SK-N-SH treated with all-trans-retinoic acid at 6 μM for 48 hours (cell line): Measurements from ENCODE around the gene TCF12.

ENCODE experiments used
- ATAC-seq: fragments of 200-7000 bp; cut with Tn5 transposase; 3 replicates; pipeline ENCODE4 v1.9.1; 2020; ENCODE audit warnings: mild to moderate bottlenecking, moderate library complexity
- ARNTL ChIP-seq: fragments of 450-650 bp; formaldehyde crosslinking; IDR thresholded peaks from 2 replicates; pipeline ENCODE4 v1.5.0; 2020; ENCODE audit warnings: low read depth, mild to moderate bottlenecking, moderate library complexity, borderline replicate concordance
- BACH2 ChIP-seq: fragments of 250-450 bp; sonication (Bioruptor Pico); IDR thresholded peaks from 2 replicates; pipeline ENCODE4 v1.9.0; 2021; ENCODE audit warnings: mild to moderate bottlenecking, borderline replicate concordance
- CREB5 ChIP-seq: fragments of 250-450 bp; sonication (Bioruptor Pico); IDR thresholded peaks from 2 replicates; pipeline ENCODE4 v1.5.1; 2020; ENCODE audit warnings: low read depth, mild to moderate bottlenecking, moderate library complexity
- CSDC2 ChIP-seq: fragments of 250-450 bp; sonication (Bioruptor Pico); IDR thresholded peaks from 2 replicates; pipeline ENCODE4 v1.5.0; 2020; ENCODE audit warnings: mild to moderate bottlenecking, moderate library complexity
- CSRNP3 ChIP-seq: fragments of 250-450 bp; sonication (Bioruptor Pico); IDR thresholded peaks from 2 replicates; pipeline ENCODE4 v1.5.1; 2021; ENCODE audit warnings: mild to moderate bottlenecking, moderate library complexity
- ESRRG ChIP-seq: fragments of 250-450 bp; sonication (Bioruptor Pico); IDR thresholded peaks from 2 replicates; pipeline ENCODE4 v1.6.1; 2021; ENCODE audit warnings: mild to moderate bottlenecking
- GLIS3 ChIP-seq: fragments of 250-450 bp; sonication (Bioruptor Pico); IDR thresholded peaks from 2 replicates; pipeline ENCODE4 v1.5.0; 2020; ENCODE audit warnings: mild to moderate bottlenecking, moderate library complexity
- ISL1 ChIP-seq: fragments of 250-450 bp; sonication (Bioruptor Pico); IDR thresholded peaks from 2 replicates; pipeline ENCODE4 v2.1.2; 2022; ENCODE audit warnings: mild to moderate bottlenecking, moderate library complexity
- OSR1 ChIP-seq: fragments of 250-450 bp; sonication (Bioruptor Pico); IDR thresholded peaks from 2 replicates; pipeline ENCODE4 v1.8.0; 2022; ENCODE audit warnings: moderate library complexity, mild to moderate bottlenecking, inconsistent platforms
- PATZ1 ChIP-seq: fragments of 250-450 bp; sonication (Bioruptor Pico); IDR thresholded peaks from 2 replicates; pipeline ENCODE4 v1.8.0; 2020; ENCODE audit warnings: mild to moderate bottlenecking, moderate library complexity, borderline replicate concordance
- POU6F1 ChIP-seq: fragments of 250-450 bp; sonication (Bioruptor Pico); IDR thresholded peaks from 2 replicates; pipeline ENCODE4 v1.8.0; 2021; ENCODE audit warnings: low read depth, mild to moderate bottlenecking, moderate library complexity, borderline replicate concordance
- PPARA ChIP-seq: fragments of 250-450 bp; sonication (Bioruptor Pico); IDR thresholded peaks from 2 replicates; pipeline ENCODE4 v1.5.0; 2020; ENCODE audit warnings: mild to moderate bottlenecking, borderline replicate concordance
- RARB ChIP-seq: fragments of 250-450 bp; sonication (Bioruptor Pico); IDR thresholded peaks from 2 replicates; pipeline ENCODE4 v1.8.0; 2021; ENCODE audit warnings: mild to moderate bottlenecking, moderate library complexity
- SNAI2 ChIP-seq: fragments of 250-450 bp; sonication (Bioruptor Pico); IDR thresholded peaks from 2 replicates; pipeline ENCODE4 v1.5.0; 2020; ENCODE audit warnings: mild to moderate bottlenecking, moderate library complexity
- TOX ChIP-seq: fragments of 250-450 bp; sonication (Bioruptor Pico); IDR thresholded peaks from 2 replicates; pipeline ENCODE4 v1.8.0; 2021; ENCODE audit warnings: mild to moderate bottlenecking, moderate library complexity, borderline replicate concordance
- TSHZ2 ChIP-seq: fragments of 250-450 bp; sonication (Bioruptor Pico); IDR thresholded peaks from 2 replicates; pipeline ENCODE4 v1.5.0; 2020; ENCODE audit warnings: mild to moderate bottlenecking, moderate library complexity
- ZC3H10 ChIP-seq: fragments of 250-450 bp; sonication (Bioruptor Pico); IDR thresholded peaks from 2 replicates; pipeline ENCODE4 v1.5.1; 2021; ENCODE audit warnings: mild to moderate bottlenecking, moderate library complexity
- ZFP3 ChIP-seq: fragments of 250-450 bp; sonication (Bioruptor Pico); IDR thresholded peaks from 2 replicates; pipeline ENCODE4 v1.5.0; 2020; ENCODE audit warnings: mild to moderate bottlenecking, moderate library complexity
- ZFP30 ChIP-seq: fragments of 450-650 bp; formaldehyde crosslinking; IDR thresholded peaks from 2 replicates; pipeline ENCODE4 v1.5.0; 2022; ENCODE audit warnings: mild to moderate bottlenecking, moderate library complexity
- ZNF565 ChIP-seq: fragments of 450-650 bp; formaldehyde crosslinking; conservative IDR thresholded peaks from 2 replicates; pipeline ENCODE4 v1.5.0; 2020; ENCODE audit warnings: low read depth, mild to moderate bottlenecking, moderate library complexity
- ZNF70 ChIP-seq: fragments of 450-650 bp; formaldehyde crosslinking; IDR thresholded peaks from 2 replicates; pipeline ENCODE4 v1.5.0; 2020; ENCODE audit warnings: mild to moderate bottlenecking, moderate library complexity
- ZNF8 ChIP-seq: fragments of 450-650 bp; formaldehyde crosslinking; IDR thresholded peaks from 2 replicates; pipeline ENCODE4 v1.5.0; 2020; ENCODE audit warnings: mild to moderate bottlenecking, moderate library complexity

Gene TCF12

GRCh38 chr15:57310876-57311275 lies 392.4 kb downstream of the TCF12 start:
- TF ChIP-seq ARNTL, result no peak
- no peak for TF ChIP-seq RARB
- no peak for TF ChIP-seq ISL1 (CRISPR knock-in tag)
- TF ChIP-seq SNAI2 (CRISPR knock-in tag), result no peak
- TF ChIP-seq ZNF8 (CRISPR knock-in tag), result no peak
- TF ChIP-seq OSR1 (CRISPR knock-in tag), result no peak
- TF ChIP-seq CSRNP3 (CRISPR knock-in tag), result no peak
- TF ChIP-seq ZNF70, result no peak
- TF ChIP-seq ZFP30 (CRISPR knock-in tag), result no peak
- no peak for TF ChIP-seq ZFP3 (CRISPR knock-in tag)
- no peak for TF ChIP-seq PPARA (CRISPR knock-in tag)
- no peak for TF ChIP-seq PATZ1
- no peak for TF ChIP-seq TOX (CRISPR knock-in tag)
- no peak for ATAC-seq

- ATAC-seq, result no peak
- TF ChIP-seq OSR1 (CRISPR knock-in tag), result no peak
- no peak for TF ChIP-seq CSRNP3 (CRISPR knock-in tag)
- no peak for TF ChIP-seq CSDC2 (CRISPR knock-in tag)
- no peak for TF ChIP-seq ZNF565 (CRISPR knock-in tag)
- TF ChIP-seq TOX (CRISPR knock-in tag), result no peak
- no peak for TF ChIP-seq TSHZ2 (CRISPR knock-in tag)
- TF ChIP-seq ARNTL, result no peak
- no peak for TF ChIP-seq RARB
- TF ChIP-seq BACH2 (CRISPR knock-in tag), result no peak
- TF ChIP-seq ZFP30 (CRISPR knock-in tag), result no peak
- TF ChIP-seq ESRRG (CRISPR knock-in tag), result no peak
- no peak for TF ChIP-seq ZNF8 (CRISPR knock-in tag)
- no peak for TF ChIP-seq PPARA (CRISPR knock-in tag)
- no peak for TF ChIP-seq CREB5 (CRISPR knock-in tag)
- no peak for TF ChIP-seq GLIS3
- no peak for TF ChIP-seq ZC3H10 (CRISPR knock-in tag)
- TF ChIP-seq ZNF70, result no peak
- no peak for TF ChIP-seq SNAI2 (CRISPR knock-in tag)
Measured at GRCh38 chr15:57312006-57312317, 393.5 kb downstream of the TCF12 start.

GRCh38 chr15:57312318-57313133 lies 394.1 kb downstream of the TCF12 start:
- no peak for ATAC-seq
- TF ChIP-seq ARNTL (no peak), POU6F1 (CRISPR knock-in tag) (no peak), ZNF565 (CRISPR knock-in tag) (no peak), ZNF70 (no peak), TOX (CRISPR knock-in tag) (no peak), BACH2 (CRISPR knock-in tag) (no peak), TSHZ2 (CRISPR knock-in tag) (no peak), RARB (no peak)
